ENCODE measurements around the gene IGFL4. TPM values are rescaled to one million over a fixed set of nuclear protein-coding genes. Genes with fewer than 3 reads are reported as not detected.

The IGFL4 gene
- total RNA-seq, 1 experiment from 2014 or later: not detected

- peak; percentile 47 for DNase-seq
- H3K36me3 ChIP-seq (ENCODE audit: insufficient read depth, low read length): no peaks in the 10 kb centered on the region
- H3K9me2 ChIP-seq (replicated peaks; ENCODE audit: insufficient read depth, low read length): no peaks in the 10 kb centered on the region
- no peaks in the 10 kb centered on the region for H3K27me3 ChIP-seq (ENCODE audit: low read length)
- H2AFZ ChIP-seq (ENCODE audit: low read length): no peak overlapping the region
- H3K27ac ChIP-seq (ENCODE audit: low read length): no peak overlapping the region
- H4K20me1 ChIP-seq (ENCODE audit: insufficient read depth, low read depth, low read length): peaks cover 6% of the 10 kb centered on the region; the same call in 1 of the 2 replicates
- peaks cover 18% of the 10 kb centered on the region for H3K79me2 ChIP-seq (ENCODE audit: low read length)
- H3K9ac ChIP-seq (ENCODE audit: low read length): peak overlapping the region; percentile 67
- H3K4me2 ChIP-seq (ENCODE audit: low read depth, low read length, poor library complexity, severe bottlenecking): peak overlapping the region; percentile 82
- H3K4me1 ChIP-seq (ENCODE audit: low read length): peaks cover 31% of the 10 kb centered on the region
- peak overlapping the region; percentile 67 for H3K4me3 ChIP-seq (ENCODE audit: low read length)
- H3K9me3 ChIP-seq (ENCODE audit: low read length): no peaks in the 10 kb centered on the region
Measured at GRCh38 chr19:45999653-46000121, 41.1 kb downstream of the IGFL4 start.

GRCh38 chr19:45998834-45999233, 42.0 kb downstream of the IGFL4 start:
- no peak overlapping the region for H3K4me2 ChIP-seq (ENCODE audit: low read depth, low read length, poor library complexity, severe bottlenecking)
- H3K79me2 ChIP-seq (ENCODE audit: low read length): peaks cover 18% of the 10 kb centered on the region

GRCh38 chr19:45996933-45997332, 43.9 kb downstream of the IGFL4 start:
- no peak overlapping the region for H2AFZ ChIP-seq (ENCODE audit: low read length)
- H3K9me2 ChIP-seq (replicated peaks; ENCODE audit: insufficient read depth, low read length): no peaks in the 10 kb centered on the region
- no peak for DNase-seq
- H3K27me3 ChIP-seq (ENCODE audit: low read length): no peaks in the 10 kb centered on the region
- H3K4me3 ChIP-seq (ENCODE audit: low read length): no peak overlapping the region
- H3K79me2 ChIP-seq (ENCODE audit: low read length): peaks cover 18% of the 10 kb centered on the region
- no peak overlapping the region for H3K27ac ChIP-seq (ENCODE audit: low read length)
- no peaks in the 10 kb centered on the region for H3K36me3 ChIP-seq (ENCODE audit: insufficient read depth, low read length)
- H4K20me1 ChIP-seq (ENCODE audit: insufficient read depth, low read depth, low read length): peaks cover 6% of the 10 kb centered on the region; the same call in 1 of the 2 replicates
- H3K4me1 ChIP-seq (ENCODE audit: low read length): peaks cover 36% of the 10 kb centered on the region
- peak overlapping the region; percentile 17; the same call in 1 of the 2 replicates for H3K9ac ChIP-seq (ENCODE audit: low read length)
- H3K4me2 ChIP-seq (ENCODE audit: low read depth, low read length, poor library complexity, severe bottlenecking): no peak overlapping the region
- no peaks in the 10 kb centered on the region for H3K9me3 ChIP-seq (ENCODE audit: low read length)

More at GRCh38 chr19:45998834-45999233, 42.0 kb downstream of the IGFL4 start:
- no peak overlapping the region for H3K4me3 ChIP-seq (ENCODE audit: low read length)
- no peaks in the 10 kb centered on the region for H3K27me3 ChIP-seq (ENCODE audit: low read length)
- DNase-seq: no peak
- H3K9ac ChIP-seq (ENCODE audit: low read length): no peak overlapping the region
- H4K20me1 ChIP-seq (ENCODE audit: insufficient read depth, low read depth, low read length): peaks cover 6% of the 10 kb centered on the region; the same call in 1 of the 2 replicates
- peaks cover 36% of the 10 kb centered on the region for H3K4me1 ChIP-seq (ENCODE audit: low read length)
- no peaks in the 10 kb centered on the region for H3K9me3 ChIP-seq (ENCODE audit: low read length)
- no peaks in the 10 kb centered on the region for H3K36me3 ChIP-seq (ENCODE audit: insufficient read depth, low read length)
- no peak overlapping the region for H2AFZ ChIP-seq (ENCODE audit: low read length)
- no peaks in the 10 kb centered on the region for H3K9me2 ChIP-seq (replicated peaks; ENCODE audit: insufficient read depth, low read length)
- no peak overlapping the region for H3K27ac ChIP-seq (ENCODE audit: low read length)

GRCh38 chr19:45995715-45996385, 45.0 kb downstream of the IGFL4 start:
- Histone ChIP-seq H3K36me3 (ENCODE audit: insufficient read depth, low read length) (no peaks in the 10 kb centered on the region), H3K4me3 (ENCODE audit: low read length) (peak overlapping the region; percentile 92), H3K4me2 (ENCODE audit: low read depth, low read length, poor library complexity, severe bottlenecking) (peak overlapping the region; percentile 68), H3K27me3 (ENCODE audit: low read length) (no peaks in the 10 kb centered on the region), H3K9ac (ENCODE audit: low read length) (peak overlapping the region; percentile 85), H3K79me2 (ENCODE audit: low read length) (peaks cover 13% of the 10 kb centered on the region), H3K27ac (ENCODE audit: low read length) (no peak overlapping the region), H4K20me1 (ENCODE audit: insufficient read depth, low read depth, low read length) (peaks cover 6% of the 10 kb centered on the region; the same call in 1 of the 2 replicates), H3K9me3 (ENCODE audit: low read length) (no peaks in the 10 kb centered on the region), H3K9me2 (replicated peaks; ENCODE audit: insufficient read depth, low read length) (no peaks in the 10 kb centered on the region), H2AFZ (ENCODE audit: low read length) (0 out of 2 replicates have a peak overlapping the region, but pooled peaks have one; percentile 21), H3K4me1 (ENCODE audit: low read length) (peaks cover 36% of the 10 kb centered on the region)
- DNase-seq: no peak

- Histone ChIP-seq H3K27ac (ENCODE audit: low read length) (no peak within 1 kb of the TSS), H3K9me3 (ENCODE audit: low read length) (no peaks in the 10 kb centered on the region), H3K9ac (ENCODE audit: low read length) (peak within 1 kb of the TSS; percentile 85), H2AFZ (ENCODE audit: low read length) (peak within 1 kb of the TSS; percentile 72), H4K20me1 (ENCODE audit: insufficient read depth, low read depth, low read length) (peaks cover 6% of the 10 kb centered on the region; the same call in 1 of the 2 replicates), H3K9me2 (replicated peaks; ENCODE audit: insufficient read depth, low read length) (no peaks in the 10 kb centered on the region), H3K27me3 (ENCODE audit: low read length) (no peaks in the 10 kb centered on the region), H3K4me2 (ENCODE audit: low read depth, low read length, poor library complexity, severe bottlenecking) (peak within 1 kb of the TSS; percentile 94), H3K36me3 (ENCODE audit: insufficient read depth, low read length) (no peaks in the 10 kb centered on the region), H3K4me1 (ENCODE audit: low read length) (peaks cover 29% of the 10 kb centered on the region), H3K79me2 (ENCODE audit: low read length) (peaks cover 13% of the 10 kb centered on the region), H3K4me3 (ENCODE audit: low read length) (peak within 1 kb of the TSS; percentile 92)
- DNase-seq: peak; percentile 100
Measured at GRCh38 chr19:45994998-45995714, 45.6 kb downstream of the IGFL4 start, which contains the start of gene CCDC61. Gene CCDC61 (plus strand): TSS chr19:45995467. CDS start chr19:46003019, 7,552 bp downstream.

- Histone ChIP-seq H3K36me3 (ENCODE audit: insufficient read depth, low read length) (no peaks in the 10 kb centered on the region), H3K27ac (ENCODE audit: low read length) (no peak overlapping the region), H3K27me3 (ENCODE audit: low read length) (no peaks in the 10 kb centered on the region), H3K9ac (ENCODE audit: low read length) (peak overlapping the region; percentile 69), H3K4me2 (ENCODE audit: low read depth, low read length, poor library complexity, severe bottlenecking) (peak overlapping the region; percentile 94), H3K4me3 (ENCODE audit: low read length) (peak overlapping the region; percentile 66), H3K79me2 (ENCODE audit: low read length) (peaks cover 13% of the 10 kb centered on the region), H3K9me3 (ENCODE audit: low read length) (no peaks in the 10 kb centered on the region), H3K9me2 (replicated peaks; ENCODE audit: insufficient read depth, low read length) (no peaks in the 10 kb centered on the region), H3K4me1 (ENCODE audit: low read length) (peaks cover 23% of the 10 kb centered on the region), H4K20me1 (ENCODE audit: insufficient read depth, low read depth, low read length) (peaks cover under 1% of the 10 kb centered on the region; the same call in 1 of the 2 replicates), H2AFZ (ENCODE audit: low read length) (peak overlapping the region; percentile 72)
- no peak for DNase-seq
Measured at GRCh38 chr19:45994456-45994997, 46.3 kb downstream of the IGFL4 start.

GRCh38 chr19:45990113-45990728, 50.6 kb downstream of the IGFL4 start:
- Histone ChIP-seq H3K4me3 (ENCODE audit: low read length) (no peak overlapping the region), H4K20me1 (ENCODE audit: insufficient read depth, low read depth, low read length) (no peaks in the 10 kb centered on the region), H3K4me1 (ENCODE audit: low read length) (peaks cover 6% of the 10 kb centered on the region), H3K27ac (ENCODE audit: low read length) (no peak overlapping the region), H3K4me2 (ENCODE audit: low read depth, low read length, poor library complexity, severe bottlenecking) (no peak overlapping the region), H3K9me2 (replicated peaks; ENCODE audit: insufficient read depth, low read length) (no peaks in the 10 kb centered on the region), H3K36me3 (ENCODE audit: insufficient read depth, low read length) (no peaks in the 10 kb centered on the region), H3K9ac (ENCODE audit: low read length) (no peak overlapping the region), H2AFZ (ENCODE audit: low read length) (no peak overlapping the region), H3K27me3 (ENCODE audit: low read length) (no peaks in the 10 kb centered on the region), H3K79me2 (ENCODE audit: low read length) (no peaks in the 10 kb centered on the region), H3K9me3 (ENCODE audit: low read length) (no peaks in the 10 kb centered on the region)
- DNase-seq: no peak
